GM19099 (cell line): Measurements from ENCODE around the gene SCYGR8.

Source experiments
- POLR2A ChIP-seq: IDR thresholded peaks from 3 replicates; pipeline ENCODE4 v1.6.1; 2011; ENCODE audit warnings: low read depth; ENCODE audit not compliant: insufficient read length; ENCODE audit errors: extremely low read depth

Gene SCYGR8

GRCh38 chr2:227739351-227739750 lies 6.3 kb upstream of the SCYGR8 start:
- TF ChIP-seq POLR2A = no peak

GRCh38 chr2:227748079-227748478 lies 2.4 kb downstream of the SCYGR8 start:
- TF ChIP-seq POLR2A = no peak

GRCh38 chr2:227759411-227760118 lies 13.9 kb downstream of the SCYGR8 start:
- no peak for TF ChIP-seq POLR2A

GRCh38 chr2:227761740-227762476 lies 16.2 kb downstream of the SCYGR8 start:
- TF ChIP-seq POLR2A = no peak

GRCh38 chr2:227765788-227766372 lies 20.2 kb downstream of the SCYGR8 start:
- TF ChIP-seq POLR2A = no peak

- TF ChIP-seq POLR2A = no peak
Measured at GRCh38 chr2:227766373-227766883, 20.7 kb downstream of the SCYGR8 start.

- TF ChIP-seq POLR2A = no peak
Measured at GRCh38 chr2:227767830-227768229, 22.1 kb downstream of the SCYGR8 start.

GRCh38 chr2:227772197-227772661 lies 26.5 kb downstream of the SCYGR8 start:
- no peak for TF ChIP-seq POLR2A

GRCh38 chr2:227772932-227773331 lies 27.2 kb downstream of the SCYGR8 start:
- TF ChIP-seq POLR2A = no peak

GRCh38 chr2:227774011-227774624 lies 28.4 kb downstream of the SCYGR8 start:
- no peak for TF ChIP-seq POLR2A

- no peak for TF ChIP-seq POLR2A
Measured at GRCh38 chr2:227774895-227775842, 29.5 kb downstream of the SCYGR8 start.

GRCh38 chr2:227780981-227781615 lies 35.4 kb downstream of the SCYGR8 start:
- TF ChIP-seq POLR2A = no peak

GRCh38 chr2:227781841-227782240 lies 36.1 kb downstream of the SCYGR8 start:
- TF ChIP-seq POLR2A = no peak

- TF ChIP-seq POLR2A = no peak
Measured at GRCh38 chr2:227782804-227783203, 37.1 kb downstream of the SCYGR8 start.
